ENCODE results near the gene ERN2. TPM values are rescaled to one million over a fixed set of nuclear protein-coding genes. Genes with fewer than 3 reads are reported as not detected.

Gene ERN2
- total RNA-seq, 8 experiments from 2014 or later: 0.04 to 7.4 (median 1.4) TPM; not detected in 2

GRCh38 chr16:23678430-23679273, 34.4 kb downstream of the ERN2 start, which contains the start of gene PLK1:
TSS of gene PLK1 (plus strand) at chr16:23678889. CDS start at chr16:23678933, 44 bp downstream.
- Histone ChIP-seq H3K4me1 (replicated peaks in 1 of 2) (peaks cover 4 to 14% of the 10 kb centered on the region in 2 donors), H3K4me3 (peak within 1 kb of the TSS; percentile 30 to 44 (median 34)), H3K27ac (peak within 1 kb of the TSS in 1 of 2 donors; percentile 50)
- in situ Hi-C loops (cut with MboI; ENCODE audit: low pct_unique_long_range_greater_than_20kb in 2 of 9, low sequenced_read_pairs in 9 of 9, unreplicated experiment in 9 of 9): loop anchor here in 1 of 9 experiments (25.0 kb wide), 1 partner anchor 834 kb away; no protein-coding TSS in a partner anchor
- WGBS, 10 experiments: 0 to 11% (median 2%) methylated on average over 7 to 39 of the region's 75 CpGs; no CpG with 5 or more reads in 3 of the 10 experiments
- ATAC-seq (replicated peaks in 6 of 8): peak; percentile 91 to 99 (median 98)

GRCh38 chr16:23676924-23677480, 36.0 kb downstream of the ERN2 start:
- WGBS, 10 experiments: 29 to 100% (median 83%) methylated on average over 1 to 2 of the region's 2 CpGs; no CpG with 5 or more reads in 3 of the 10 experiments
- in situ Hi-C loops (cut with MboI; ENCODE audit: low pct_unique_long_range_greater_than_20kb in 2 of 9, low sequenced_read_pairs in 9 of 9, unreplicated experiment in 9 of 9): loop anchor here in 1 of 9 experiments (25.0 kb wide), 1 partner anchor 835 kb away; no protein-coding TSS in a partner anchor
- ATAC-seq (replicated peaks in 6 of 8): peak in 3 of 8 experiments; percentile 4 to 14 (median 13)
- Histone ChIP-seq H3K27ac (no peak overlapping the region), H3K4me1 (replicated peaks in 1 of 2) (peaks cover 4 to 14% of the 10 kb centered on the region in 2 donors), H3K4me3 (no peak overlapping the region)

GRCh38 chr16:23673971-23674614, 38.9 kb downstream of the ERN2 start:
- Histone ChIP-seq H3K4me3 (no peak overlapping the region), H3K4me1 (replicated peaks in 1 of 2) (peaks cover 0 to 8% of the 10 kb centered on the region in 2 donors), H3K27ac (no peak overlapping the region)
- ATAC-seq (replicated peaks in 6 of 8): no peak
- WGBS, 10 experiments: 64 to 100% (median 95%) methylated on average over 1 to 8 of the region's 8 CpGs; no CpG with 5 or more reads in 3 of the 10 experiments
- in situ Hi-C loops (cut with MboI; ENCODE audit: low pct_unique_long_range_greater_than_20kb in 2 of 9, low sequenced_read_pairs in 9 of 9, unreplicated experiment in 9 of 9): no loop called here

- H3K27ac ChIP-seq: no peak overlapping the region
- peak in 2 of 8 experiments; percentile 98 to 99 for ATAC-seq (replicated peaks in 6 of 8)
- no peak overlapping the region for H3K4me3 ChIP-seq
- H3K4me1 ChIP-seq (replicated peaks in 1 of 2): no peaks in the 10 kb centered on the region
- 90 to 100% (median 100%) methylated on average over 1 to 3 of the region's 4 CpGs; no CpG with 5 or more reads in 4 of the 10 experiments for WGBS, 10 experiments
- in situ Hi-C loops (cut with MboI; ENCODE audit: low pct_unique_long_range_greater_than_20kb in 2 of 9, low sequenced_read_pairs in 9 of 9, unreplicated experiment in 9 of 9): no loop called here
These were observed 42.8 kb downstream of the ERN2 start for GRCh38 chr16:23670137-23670776.

GRCh38 chr16:23668873-23669272, 44.1 kb downstream of the ERN2 start:
- no peak overlapping the region for H3K27ac ChIP-seq
- H3K4me1 ChIP-seq (replicated peaks in 1 of 2): no peaks in the 10 kb centered on the region
- in situ Hi-C loops (cut with MboI; ENCODE audit: low pct_unique_long_range_greater_than_20kb in 2 of 9, low sequenced_read_pairs in 9 of 9, unreplicated experiment in 9 of 9): no loop called here
- no peak overlapping the region for H3K4me3 ChIP-seq
- ATAC-seq (replicated peaks in 6 of 8): no peak
- 84 to 100% (median 100%) methylated on average over 1 to 3 of the region's 4 CpGs; no CpG with 5 or more reads in 4 of the 10 experiments for WGBS, 10 experiments

- Histone ChIP-seq H3K4me3 (no peak overlapping the region), H3K4me1 (replicated peaks in 1 of 2) (no peaks in the 10 kb centered on the region), H3K27ac (no peak overlapping the region)
- in situ Hi-C loops (cut with MboI; ENCODE audit: low pct_unique_long_range_greater_than_20kb in 2 of 9, low sequenced_read_pairs in 9 of 9, unreplicated experiment in 9 of 9): no loop called here
- ATAC-seq (replicated peaks in 6 of 8): no peak
- WGBS, 10 experiments: 40 to 100% (median 100%) methylated on average over 1 of the region's 1 CpG; no CpG with 5 or more reads in 4 of the 10 experiments
These were observed 44.8 kb downstream of the ERN2 start for GRCh38 chr16:23668225-23668624.

GRCh38 chr16:23667355-23667659, 45.7 kb downstream of the ERN2 start:
- Histone ChIP-seq H3K27ac (no peak overlapping the region), H3K4me3 (no peak overlapping the region), H3K4me1 (replicated peaks in 1 of 2) (no peaks in the 10 kb centered on the region)
- in situ Hi-C loops (cut with MboI; ENCODE audit: low pct_unique_long_range_greater_than_20kb in 2 of 9, low sequenced_read_pairs in 9 of 9, unreplicated experiment in 9 of 9): no loop called here
- WGBS, 10 experiments: 90 to 100% (median 100%) methylated on average over 1 to 4 of the region's 6 CpGs; no CpG with 5 or more reads in 4 of the 10 experiments
- no peak for ATAC-seq (replicated peaks in 6 of 8)

- Histone ChIP-seq H3K27ac (no peak overlapping the region), H3K4me1 (replicated peaks in 1 of 2) (no peaks in the 10 kb centered on the region), H3K4me3 (no peak overlapping the region)
- in situ Hi-C loops (cut with MboI; ENCODE audit: low pct_unique_long_range_greater_than_20kb in 2 of 9, low sequenced_read_pairs in 9 of 9, unreplicated experiment in 9 of 9): no loop called here
- no peak for ATAC-seq (replicated peaks in 6 of 8)
- WGBS, 10 experiments: 80 to 100% (median 95%) methylated on average over 2 to 7 of the region's 7 CpGs
These were observed 46.3 kb downstream of the ERN2 start for GRCh38 chr16:23666571-23667354.

- WGBS, 10 experiments: 84 to 100% (median 100%) methylated on average over 2 of the region's 2 CpGs; no CpG with 5 or more reads in 4 of the 10 experiments
- ATAC-seq (replicated peaks in 6 of 8): no peak
These were observed 49.1 kb downstream of the ERN2 start for GRCh38 chr16:23663918-23664317.

GRCh38 chr16:23651943-23652468, 61.0 kb downstream of the ERN2 start:
- no peak for ATAC-seq (replicated peaks in 6 of 8)
- WGBS, 10 experiments: 80 to 100% (median 94%) methylated on average over 1 to 4 of the region's 4 CpGs
- Histone ChIP-seq H3K4me3 (no peak overlapping the region), H3K4me1 (replicated peaks in 1 of 2) (no peaks in the 10 kb centered on the region), H3K27ac (no peak overlapping the region)
- in situ Hi-C loops (cut with MboI; ENCODE audit: low pct_unique_long_range_greater_than_20kb in 2 of 9, low sequenced_read_pairs in 9 of 9, unreplicated experiment in 9 of 9): no loop called here

More at GRCh38 chr16:23663918-23664317, 49.1 kb downstream of the ERN2 start:
- Histone ChIP-seq H3K27ac (no peak overlapping the region), H3K4me3 (no peak overlapping the region), H3K4me1 (replicated peaks in 1 of 2) (no peaks in the 10 kb centered on the region)
- in situ Hi-C loops (cut with MboI; ENCODE audit: low pct_unique_long_range_greater_than_20kb in 2 of 9, low sequenced_read_pairs in 9 of 9, unreplicated experiment in 9 of 9): no loop called here

- WGBS, 10 experiments: 53 to 100% (median 72%) methylated on average over 2 to 4 of the region's 4 CpGs; no CpG with 5 or more reads in 1 of the 10 experiments
- Histone ChIP-seq H3K27ac (no peak overlapping the region), H3K4me1 (replicated peaks in 1 of 2) (no peaks in the 10 kb centered on the region), H3K4me3 (no peak overlapping the region)
- ATAC-seq (replicated peaks in 6 of 8): peak in 5 of 8 experiments; percentile 90 to 100 (median 94)
- in situ Hi-C loops (cut with MboI; ENCODE audit: low pct_unique_long_range_greater_than_20kb in 2 of 9, low sequenced_read_pairs in 9 of 9, unreplicated experiment in 9 of 9): no loop called here
These were observed 62.2 kb downstream of the ERN2 start for GRCh38 chr16:23650674-23651416.

All from motor neuron (in vitro differentiated cells).